HepG2 (cell line): ENCODE measurements around the gene LRRC45. TPM values are rescaled to one million over a fixed set of nuclear protein-coding genes. Genes with fewer than 3 reads are reported as not detected.

Experiments used
- ARNT ChIP-seq: fragments of 450-650 bp; IDR thresholded peaks from 2 replicates; pipeline ENCODE4 v1.6.1; 2017
- CREB1 ChIP-seq, 2 experiments: fragments of 450-650 bp in 1 of 2; IDR thresholded peaks; 2 replicates each; pipeline ENCODE4 v1.6.1; 2016 to 2017; ENCODE audit warnings: control low read depth in 1 of 2, mild to moderate bottlenecking in 1 of 2, missing compliant biosample characterization in 1 of 2, missing genetic modification characterization in 1 of 2
- GABPA ChIP-seq, 2 experiments: IDR thresholded peaks; 2 replicates each; pipeline ENCODE4 v1.6.1; 2011 to 2016; ENCODE audit warnings: low read depth in 2 of 2, low read length in 1 of 2, missing biosample characterization in 1 of 2, missing genetic modification characterization in 1 of 2
- HNF1A ChIP-seq, 2 experiments: sonication (generic) in 1 of 2; formaldehyde crosslinking in 1 of 2; IDR thresholded peaks; 2 replicates each; pipeline versions ENCODE4 v1.4.0 to v1.6.1; 2016 to 2020; ENCODE audit warnings: borderline replicate concordance in 1 of 2, low read depth in 1 of 2, mild to moderate bottlenecking in 1 of 2, missing genetic modification reagents in 1 of 2
- PATZ1 ChIP-seq: sonication (generic); formaldehyde crosslinking; IDR thresholded peaks from 2 replicates; pipeline ENCODE4 v1.4.0; 2020; ENCODE audit warnings: missing genetic modification reagents
- POLR2AphosphoS2 ChIP-seq: IDR thresholded peaks from 2 replicates; pipeline ENCODE4 v1.6.1; 2011; ENCODE audit warnings: low read depth, low read length, improper control_type of control experiment
- RBAK ChIP-seq: sonication (generic); formaldehyde crosslinking; IDR thresholded peaks from 2 replicates; pipeline ENCODE4 v1.5.1; 2020; ENCODE audit warnings: mild to moderate bottlenecking, missing genetic modification reagents
- REPIN1 ChIP-seq: sonication (generic); formaldehyde crosslinking; IDR thresholded peaks from 2 replicates; pipeline ENCODE4 v1.8.0; 2022; ENCODE audit warnings: missing genetic modification reagents, low read depth, mild to moderate bottlenecking, borderline replicate concordance
- SIX1 ChIP-seq: sonication (generic); formaldehyde crosslinking; IDR thresholded peaks from 2 replicates; pipeline ENCODE4 v1.4.0; 2020; ENCODE audit warnings: missing genetic modification reagents, borderline replicate concordance
- SMARCE1 ChIP-seq: fragments of 450-650 bp; IDR thresholded peaks from 2 replicates; pipeline ENCODE4 v1.6.1; 2017; ENCODE audit warnings: borderline replicate concordance
- STAT6 ChIP-seq: sonication (generic); formaldehyde crosslinking; IDR thresholded peaks from 2 replicates; pipeline ENCODE4 v1.4.0; 2020; ENCODE audit warnings: missing genetic modification reagents, mild to moderate bottlenecking, borderline replicate concordance
- TAF15 ChIP-seq: fragments of 200-400 bp; formaldehyde crosslinking; IDR thresholded peaks from one replicate; pipeline ENCODE4 v1.6.1; 2018; ENCODE audit warnings: mild to moderate bottlenecking, low read depth, low read length; ENCODE audit not compliant: poor library complexity, severe bottlenecking
- ZNF24 ChIP-seq: fragments of 450-650 bp; IDR thresholded peaks from 2 replicates; pipeline ENCODE4 v1.6.1; 2017; ENCODE audit warnings: antibody characterized with exemption, mild to moderate bottlenecking
- ZNF546 ChIP-seq: sonication (generic); formaldehyde crosslinking; conservative IDR thresholded peaks from 2 replicates; pipeline ENCODE4 v1.8.1; 2023; ENCODE audit warnings: mild to moderate bottlenecking, missing genetic modification reagents
- ZNF737 ChIP-seq: sonication (generic); formaldehyde crosslinking; IDR thresholded peaks from 2 replicates; pipeline ENCODE4 v1.5.0; 2020; ENCODE audit warnings: missing genetic modification reagents, mild to moderate bottlenecking, borderline replicate concordance
- polyA plus RNA-seq, 8 experiments: library from polyadenylated mRNA; depleted of rRNA in 3 of 8; stranded (reverse) in 7 of 8; unstranded in 1 of 8; fragments of >200 nt; fragmentation: Illumina TruSeq in 4 of 8; extraction: Trizol in 4 of 8; gene quantifications; 2 replicates each; pipeline versions ENCODE4 v1.2.1 to v1.2.3, GENCODE V29; 2011 to 2016; ENCODE audit warnings: low read depth in 4 of 8, missing spikeins in 1 of 8, mixed read lengths in 1 of 8; ENCODE audit not compliant: insufficient read depth in 1 of 8
- total RNA-seq, 5 experiments: library from RNA; depleted of rRNA; stranded (reverse); fragments of >200 nt; fragmentation: Illumina TruSeq; extraction: Trizol; gene quantifications; 2 replicates each; pipeline ENCODE4 v1.2.3, GENCODE V29; 2016; ENCODE audit warnings: low read depth in 1 of 5

LRRC45 gene
- total and polyA plus RNA-seq, 2 of the 13 experiments (the other 11 are each of a cell fraction or from before 2014, with no cell fraction given) = 11.6 to 48.1 TPM

GRCh38 chr17:81999976-82000802, 22.9 kb upstream of the LRRC45 start (continued):
- TF ChIP-seq STAT6 (CRISPR knock-in tag) (peak; percentile 56; the same call in 1 of the 2 replicates), HNF1A (IDR thresholded peaks at IDR 0.05; ENCODE audit: low read depth) (0 out of 2 replicates have a peak, but pooled peaks have one; percentile 6), HNF1A (CRISPR knock-in tag; IDR thresholded peaks at IDR 0.05; ENCODE audit: borderline replicate concordance) (0 out of 2 replicates have a peak, but pooled peaks have one; percentile 46), GABPA (IDR thresholded peaks at IDR 0.05; ENCODE audit: low read depth, low read length) (no peak), GABPA (CRISPR knock-in tag; IDR thresholded peaks at IDR 0.05; ENCODE audit: low read depth) (no peak; the same call in 1 of the 2 replicates), ZNF546 (CRISPR knock-in tag) (no peak; the same call in 1 of the 2 replicates), PATZ1 (CRISPR knock-in tag) (peak; percentile 96), POLR2AphosphoS2 (no peak), REPIN1 (CRISPR knock-in tag) (no peak), ARNT (no peak), ZNF24 (no peak), CREB1 (IDR thresholded peaks at IDR 0.05) (no peak), CREB1 (CRISPR knock-in tag; IDR thresholded peaks at IDR 0.05) (no peak), RBAK (CRISPR knock-in tag) (no peak), TAF15 (peak; percentile 99), SMARCE1 (no peak), SIX1 (CRISPR knock-in tag) (no peak; the same call in 1 of the 2 replicates), ZNF737 (CRISPR knock-in tag) (0 out of 2 replicates have a peak, but pooled peaks have one; percentile 58)
